DMS114 treated with DMSO at 0.1 percent for 48 hours (cell line): ENCODE data around the gene MYO1D.

Experiments
- DNase-seq: peaks from one replicate; lab custom pipeline; 2025; ENCODE audit not compliant: unreplicated experiment; lab: John Stamatoyannopoulos, UW

The MYO1D gene

GRCh38 chr17:32517982-32518381 lies 358.9 kb downstream of the MYO1D start:
- DNase-seq = no peak

- DNase-seq = no peak
These were observed 359.8 kb downstream of the MYO1D start for GRCh38 chr17:32516940-32517701.

GRCh38 chr17:32516450-32516849 lies 360.5 kb downstream of the MYO1D start:
- DNase-seq = no peak

- no peak for DNase-seq
These were observed 361.1 kb downstream of the MYO1D start for GRCh38 chr17:32515677-32516383.

GRCh38 chr17:32514606-32515005 lies 362.3 kb downstream of the MYO1D start:
- no peak for DNase-seq

- no peak for DNase-seq
These were observed 363.3 kb downstream of the MYO1D start for GRCh38 chr17:32513579-32513978.

- no peak for DNase-seq
These were observed 364.6 kb downstream of the MYO1D start for GRCh38 chr17:32512328-32512727.

- no peak for DNase-seq
These were observed 366.5 kb downstream of the MYO1D start for GRCh38 chr17:32510466-32510865.

- DNase-seq = no peak
These were observed 368.0 kb downstream of the MYO1D start for GRCh38 chr17:32508926-32509325.

- DNase-seq = no peak
These were observed 372.5 kb downstream of the MYO1D start for GRCh38 chr17:32504166-32504990.

GRCh38 chr17:32503251-32504165 lies 373.4 kb downstream of the MYO1D start:
- DNase-seq = no peak

GRCh38 chr17:32502710-32503109 lies 374.2 kb downstream of the MYO1D start:
- no peak for DNase-seq

GRCh38 chr17:32502013-32502412 lies 374.9 kb downstream of the MYO1D start:
- no peak for DNase-seq

- no peak for DNase-seq
These were observed 378.5 kb downstream of the MYO1D start for GRCh38 chr17:32498391-32498790.

GRCh38 chr17:32497431-32498205 lies 379.3 kb downstream of the MYO1D start:
- peak; percentile 19 for DNase-seq

GRCh38 chr17:32496395-32497073 lies 380.4 kb downstream of the MYO1D start:
- no peak for DNase-seq

GRCh38 chr17:32495359-32496231 lies 381.3 kb downstream of the MYO1D start:
- no peak for DNase-seq

GRCh38 chr17:32494621-32495358 lies 382.1 kb downstream of the MYO1D start:
- DNase-seq = no peak
